B cell (primary cell): Measurements from ENCODE around the gene HOXB1. TPM values are rescaled to one million over a fixed set of nuclear protein-coding genes. Genes with fewer than 3 reads are reported as not detected.

ENCODE experiments used
- ATAC-seq: fragments of 200-7000 bp; cut with Tn5 transposase; one replicate; pipeline ENCODE4 v1.10.0; 2021; ENCODE audit warnings: low read depth, mild to moderate bottlenecking, moderate number of reproducible peaks, moderate library complexity
- CTCF ChIA-PET: fragments of 350-600 bp; sonication (Branson Sonifier 250); formaldehyde crosslinking; loops from one replicate; lab custom pipeline; 2021; ENCODE audit warnings: antibody characterized with exemption, inconsistent platforms; lab: Charles Lee
- POLR2A ChIA-PET: fragments of 350-600 bp; sonication (Branson Sonifier 250); formaldehyde crosslinking; loops from one replicate; lab custom pipeline; 2021; ENCODE audit warnings: antibody characterized with exemption; lab: Charles Lee
- DNase-seq: peaks from one replicate; pipeline ENCODE4 v3.0.0; 2013
- H2AFZ ChIP-seq: 2 replicates; pipeline ENCODE4 v1.6.1; 2012; ENCODE audit warnings: mild to moderate bottlenecking, low read depth, low read length; ENCODE audit not compliant: insufficient read depth, poor library complexity, severe bottlenecking
- H3K27ac ChIP-seq, 2 donors: 1 replicate in 1 of 2; 2 replicates in 1 of 2; pipeline ENCODE4 v1.5.1; 2012 to 2013; ENCODE audit warnings: low read length in 2 of 2, mild to moderate bottlenecking in 2 of 2, moderate library complexity in 1 of 2
- H3K27me3 ChIP-seq, 4 experiments: fragments of 200-600 bp in 1 of 4; sonication (generic) in 1 of 4; replicated peaks in 1 of 4; 1 replicate in 2 of 4; 2 replicates in 2 of 4; pipeline versions ENCODE4 v1.6.1 to v1.7.0; 2013 to 2016; ENCODE audit warnings: low read length in 3 of 4, mild to moderate bottlenecking in 2 of 4, mixed read lengths in 1 of 4, moderate library complexity in 1 of 4; ENCODE audit not compliant: insufficient read depth in 4 of 4, control insufficient read depth in 3 of 4; ENCODE audit errors: control extremely low read depth in 1 of 4
- H3K36me3 ChIP-seq, 2 experiments: replicated peaks in 1 of 2; 1 replicate in 1 of 2; 2 replicates in 1 of 2; pipeline versions ENCODE4 v1.6.1 to v1.7.1; 2013; ENCODE audit warnings: low read length in 1 of 2; ENCODE audit not compliant: insufficient read depth in 2 of 2, control insufficient read depth in 1 of 2; ENCODE audit errors: control extremely low read depth in 1 of 2, extremely low read depth in 1 of 2
- H3K4me1 ChIP-seq, 2 donors: fragments of 200-600 bp in 1 of 2; sonication (generic) in 1 of 2; 1 replicate in 1 of 2; 2 replicates in 1 of 2; pipeline versions ENCODE4 v1.5.1 to v1.6.1; 2013 to 2017; ENCODE audit warnings: low read length in 2 of 2; ENCODE audit not compliant: control insufficient read depth in 2 of 2, insufficient read depth in 2 of 2
- H3K4me2 ChIP-seq: replicated peaks from 2 replicates; pipeline ENCODE3; 2012; ENCODE audit warnings: mild to moderate bottlenecking, low read depth, low read length; ENCODE audit not compliant: poor library complexity, severe bottlenecking
- H3K4me3 ChIP-seq, 5 experiments: fragments of 200-600 bp in 1 of 5; sonication (generic) in 1 of 5; 1 replicate in 3 of 5; 2 replicates in 2 of 5; pipeline versions ENCODE4 v1.5.1 to v1.7.0; 2011 to 2016; ENCODE audit warnings: low read length in 4 of 5, mild to moderate bottlenecking in 4 of 5, low read depth in 2 of 5, control low read depth in 1 of 5, moderate library complexity in 1 of 5; ENCODE audit not compliant: insufficient read depth in 1 of 5; ENCODE audit errors: control extremely low read depth in 1 of 5, extremely low read depth in 1 of 5
- H3K79me2 ChIP-seq: fragments of 200-600 bp; sonication (generic); one replicate; pipeline ENCODE4 v1.6.0; 2016; ENCODE audit warnings: low read length; ENCODE audit not compliant: control insufficient read depth, insufficient read depth
- H3K9ac ChIP-seq: fragments of 200-600 bp; sonication (generic); 2 replicates; pipeline ENCODE4 v1.6.1; 2017; ENCODE audit warnings: mild to moderate bottlenecking, low read length, moderate library complexity
- H3K9me3 ChIP-seq, 3 donors: one replicate each; pipeline versions ENCODE4 v1.6.1 to v1.7.1; 2013; ENCODE audit warnings: low read length in 2 of 3; ENCODE audit not compliant: control insufficient read depth in 2 of 3, insufficient read depth in 1 of 3; ENCODE audit errors: control extremely low read depth in 1 of 3
- H4K20me1 ChIP-seq: 2 replicates; pipeline ENCODE4 v1.6.0; 2012; ENCODE audit warnings: mild to moderate bottlenecking, low read length; ENCODE audit not compliant: insufficient read depth, control insufficient read depth, poor library complexity, severe bottlenecking
- H3K27ac Mint-ChIP-seq: one replicate; pipeline ENCODE4 v1.8.0; 2021; ENCODE audit warnings: mixed read lengths
- H3K27me3 Mint-ChIP-seq: one replicate; pipeline ENCODE4 v1.8.0; 2021; ENCODE audit warnings: mixed read lengths
- H3K4me1 Mint-ChIP-seq: one replicate; pipeline ENCODE4 v1.8.0; 2021; ENCODE audit warnings: mixed read lengths
- H3K4me3 Mint-ChIP-seq: one replicate; pipeline ENCODE4 v1.8.0; 2021; ENCODE audit warnings: mixed read lengths
- H3K9me3 Mint-ChIP-seq: one replicate; pipeline ENCODE4 v1.8.0; 2022; ENCODE audit warnings: mixed read lengths; ENCODE audit not compliant: insufficient read depth
- EZH2 ChIP-seq: IDR thresholded peaks from 2 replicates; pipeline ENCODE4 v1.6.1; 2012; ENCODE audit warnings: borderline replicate concordance, low read depth, mild to moderate bottlenecking, moderate library complexity, low read length; ENCODE audit not compliant: insufficient read depth, poor library complexity, severe bottlenecking
- WGBS: methylation state at CpG from one replicate; pipeline ENCODE4 v1.1.5; 2013; ENCODE audit warnings: missing lambda C conversion rate; ENCODE audit not compliant: insufficient coverage; 5-methylcytosine and 5-hydroxymethylcytosine counted together
- intact Hi-C: fragments of 100-400 bp; cut with micrococcal nuclease; formaldehyde crosslinking; loops from one replicate; pipeline ENCODE4 v1.10.0; 2022
- polyA plus RNA-seq: library from polyadenylated mRNA; depleted of rRNA; stranded (reverse); fragments of >200 nt; gene quantifications from 2 replicates; pipeline ENCODE4 v1.2.3, GENCODE V29; 2012
- total RNA-seq, 2 donors: library from RNA; stranded (reverse); fragments of 120-200 nt in 1 of 2; gene quantifications; 1 replicate in 1 of 2; 2 replicates in 1 of 2; pipeline versions ENCODE4 v1.2.3 to v1.2.4, GENCODE V29; 2013 to 2022
- TF ChIP-seq, protein P1 (sequence below): fragments of 200-600 bp; IDR thresholded peaks from one replicate; pipeline ENCODE4 v1.8.0; 2022; ENCODE audit warnings: antibody characterized with exemption, mild to moderate bottlenecking

Gene HOXB1
- total and polyA plus RNA-seq, 2 donors (not counting 1 experiment from before 2014, with no cell fraction given), result not detected

DNA sequence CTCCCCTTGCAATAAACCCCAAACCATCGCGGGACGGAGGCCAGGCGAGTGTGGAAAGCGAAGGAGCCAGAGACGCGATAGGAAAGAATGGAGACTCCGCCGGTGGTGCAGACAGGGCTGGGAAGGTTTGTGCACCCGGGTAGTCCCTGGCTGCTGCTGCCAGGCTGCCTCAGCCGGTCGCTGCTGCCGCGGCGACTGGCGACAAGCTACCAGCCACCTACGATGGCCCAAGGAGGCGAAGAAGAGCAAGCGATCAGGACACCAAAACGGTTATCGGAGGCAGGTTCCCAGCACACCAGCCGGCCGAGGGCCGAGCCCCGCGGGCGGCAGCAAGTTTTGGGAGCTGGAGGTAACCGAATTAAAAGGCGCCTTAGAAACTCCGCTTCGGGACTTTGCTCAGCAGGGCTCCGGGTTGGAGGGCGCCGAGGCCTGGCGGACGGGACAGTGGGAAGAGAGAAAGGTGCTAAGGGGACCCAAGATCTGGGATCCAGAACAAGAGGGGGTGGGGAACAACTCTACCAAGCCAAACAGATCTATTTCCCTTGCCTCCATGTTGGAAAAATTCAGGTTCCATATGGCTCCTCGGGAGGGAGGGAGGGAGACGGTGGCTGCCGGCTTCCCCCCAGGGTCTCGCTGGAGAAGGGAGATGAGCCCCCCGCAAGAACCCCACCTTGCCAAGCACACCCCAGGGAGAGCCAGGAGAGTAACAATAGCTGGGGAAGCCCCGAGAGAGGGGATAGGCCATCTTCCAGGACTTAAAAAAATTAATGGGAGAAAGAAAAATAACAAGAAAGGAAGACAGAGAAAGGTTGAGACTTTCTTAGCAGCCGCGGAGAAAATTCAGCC lies 23.8 kb upstream of the HOXB1 start:
- H3K27ac Mint-ChIP-seq, result no peak overlapping the region
- Histone ChIP-seq H3K36me3 (no peaks in the 10 kb centered on the region), H3K27me3 (peaks cover 0 to 31% (median 10%) of the 10 kb centered on the region in 4 experiments), H3K4me2 (no peak overlapping the region), H3K9ac (no peak overlapping the region), H3K79me2 (no peaks in the 10 kb centered on the region), H3K4me3 (no peak overlapping the region), H4K20me1 (no peaks in the 10 kb centered on the region), H2AFZ (no peak overlapping the region), H3K4me1 (peaks cover 0 to 4% of the 10 kb centered on the region in 2 donors), H3K9me3 (peaks cover 0 to 8% (median 0%) of the 10 kb centered on the region in 3 donors), H3K27ac (no peak overlapping the region)
- TF ChIP-seq EZH2, result no peak
- TF ChIP-seq, protein P1, sequence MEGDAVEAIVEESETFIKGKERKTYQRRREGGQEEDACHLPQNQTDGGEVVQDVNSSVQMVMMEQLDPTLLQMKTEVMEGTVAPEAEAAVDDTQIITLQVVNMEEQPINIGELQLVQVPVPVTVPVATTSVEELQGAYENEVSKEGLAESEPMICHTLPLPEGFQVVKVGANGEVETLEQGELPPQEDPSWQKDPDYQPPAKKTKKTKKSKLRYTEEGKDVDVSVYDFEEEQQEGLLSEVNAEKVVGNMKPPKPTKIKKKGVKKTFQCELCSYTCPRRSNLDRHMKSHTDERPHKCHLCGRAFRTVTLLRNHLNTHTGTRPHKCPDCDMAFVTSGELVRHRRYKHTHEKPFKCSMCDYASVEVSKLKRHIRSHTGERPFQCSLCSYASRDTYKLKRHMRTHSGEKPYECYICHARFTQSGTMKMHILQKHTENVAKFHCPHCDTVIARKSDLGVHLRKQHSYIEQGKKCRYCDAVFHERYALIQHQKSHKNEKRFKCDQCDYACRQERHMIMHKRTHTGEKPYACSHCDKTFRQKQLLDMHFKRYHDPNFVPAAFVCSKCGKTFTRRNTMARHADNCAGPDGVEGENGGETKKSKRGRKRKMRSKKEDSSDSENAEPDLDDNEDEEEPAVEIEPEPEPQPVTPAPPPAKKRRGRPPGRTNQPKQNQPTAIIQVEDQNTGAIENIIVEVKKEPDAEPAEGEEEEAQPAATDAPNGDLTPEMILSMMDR, result no peak
- peaks cover 39% of the 10 kb centered on the region for H3K27me3 Mint-ChIP-seq
- ChIA-PET POLR2A (no interaction called here), CTCF (interaction anchor here (0.5 kb wide), 1 partner anchor 33 kb away, joined by 4 read pairs; no protein-coding TSS in a partner anchor)
- ATAC-seq (no peak), DNase-seq (no peak)
- H3K9me3 Mint-ChIP-seq, result no peaks in the 10 kb centered on the region
- peaks cover 4% of the 10 kb centered on the region for H3K4me1 Mint-ChIP-seq
- 88% methylated on average over 35 of the region's 44 CpGs for WGBS
- intact Hi-C loops, result no loop called here
- H3K4me3 Mint-ChIP-seq, result no peak overlapping the region

DNA sequence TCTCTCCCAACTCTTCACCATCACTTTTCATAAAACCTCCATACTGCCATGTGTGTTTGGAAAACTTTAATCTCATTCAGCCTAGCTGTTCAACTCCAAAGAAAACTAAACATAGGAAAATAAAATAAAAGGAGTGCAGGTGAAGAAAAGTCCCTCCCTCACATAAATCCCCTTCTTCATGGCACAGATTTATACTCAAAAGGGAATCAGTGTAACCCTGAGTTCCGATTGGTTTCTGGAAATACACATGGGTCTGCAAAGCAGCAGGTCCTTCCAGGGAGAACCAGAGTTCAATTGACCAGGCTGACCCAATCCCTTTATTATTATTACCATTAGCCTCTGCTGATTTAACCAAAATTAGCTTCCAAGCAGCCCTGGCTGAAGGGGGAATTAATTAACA lies 23.0 kb upstream of the HOXB1 start:
- H3K9ac ChIP-seq, result no peak overlapping the region
- peaks cover 34% of the 10 kb centered on the region for H3K27me3 Mint-ChIP-seq

More for the DNA sequence above, 23.0 kb upstream of the HOXB1 start:
- Histone ChIP-seq H4K20me1 (no peaks in the 10 kb centered on the region), H3K27ac (no peak overlapping the region), H2AFZ (no peak overlapping the region), H3K27me3 (peaks cover 0 to 31% (median 10%) of the 10 kb centered on the region in 4 experiments), H3K4me3 (no peak overlapping the region), H3K36me3 (no peaks in the 10 kb centered on the region), H3K79me2 (no peaks in the 10 kb centered on the region), H3K4me1 (peaks cover 0 to 4% of the 10 kb centered on the region in 2 donors), H3K9me3 (peaks cover 0 to 8% (median 0%) of the 10 kb centered on the region in 3 donors), H3K4me2 (no peak overlapping the region)
- ChIA-PET POLR2A (no interaction called here), CTCF (interaction anchor here (0.5 kb wide), 1 partner anchor 32 kb away, joined by 4 read pairs; no protein-coding TSS in a partner anchor)
- WGBS, result 100% methylated on average over 1 of the region's 1 CpG
- H3K27ac Mint-ChIP-seq, result no peak overlapping the region
- H3K9me3 Mint-ChIP-seq, result no peaks in the 10 kb centered on the region
- TF ChIP-seq EZH2, result no peak
- TF ChIP-seq, protein P1, result no peak
- no peak overlapping the region for H3K4me3 Mint-ChIP-seq
- ATAC-seq (no peak), DNase-seq (no peak)
- intact Hi-C loops, result no loop called here
- peaks cover 4% of the 10 kb centered on the region for H3K4me1 Mint-ChIP-seq
